GM18517 (cell line): ENCODE results near the gene TMEM184B.

ENCODE experiments used
- ATAC-seq: cut with Tn5 transposase; IDR thresholded peaks from one replicate; pipeline ENCODE4 v1.9.1; 2021; ENCODE audit warnings: mild to moderate bottlenecking, moderate library complexity; ENCODE audit not compliant: unreplicated experiment

TMEM184B gene

DNA sequence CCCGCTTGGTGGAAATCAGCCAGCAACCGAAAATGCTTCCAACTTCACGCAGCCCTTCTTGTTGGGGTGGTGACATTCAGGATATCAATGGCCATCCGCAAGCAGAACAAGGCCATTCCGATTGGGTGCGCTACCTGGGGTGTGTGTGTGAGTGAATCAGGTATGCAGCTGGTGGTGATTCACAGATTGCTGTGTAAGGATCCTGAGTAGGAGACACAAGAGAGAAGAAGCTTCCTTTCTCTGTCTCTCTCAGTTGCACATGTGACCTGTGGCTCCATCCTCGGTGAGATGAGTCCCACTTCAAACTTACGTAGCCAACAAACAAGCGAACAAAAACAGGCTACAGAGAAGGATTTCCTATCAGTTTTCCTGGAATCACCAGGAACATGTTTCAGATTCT lies 9.6 kb upstream of the TMEM184B start:
- ATAC-seq: no peak

DNA sequence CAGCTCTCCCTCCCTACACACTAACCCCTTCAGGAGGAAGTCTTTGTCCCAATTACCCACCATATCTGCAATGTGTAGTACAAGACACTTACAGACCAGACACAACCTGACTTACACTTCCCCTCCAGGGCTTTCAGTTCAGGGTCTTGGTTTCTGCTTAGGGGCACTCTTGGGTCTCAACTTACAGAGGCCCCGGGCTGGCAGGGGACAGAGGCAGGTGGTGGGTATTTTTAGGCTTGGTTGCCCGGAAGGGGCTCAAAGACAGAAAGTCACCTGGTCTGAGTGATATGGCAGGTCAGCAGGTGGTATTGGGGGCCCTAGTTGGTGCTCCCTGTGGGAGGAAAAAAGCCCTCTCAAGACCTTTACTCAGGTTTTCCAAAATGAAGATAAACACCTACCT lies 3.4 kb upstream of the TMEM184B start:
- no peak for ATAC-seq

DNA sequence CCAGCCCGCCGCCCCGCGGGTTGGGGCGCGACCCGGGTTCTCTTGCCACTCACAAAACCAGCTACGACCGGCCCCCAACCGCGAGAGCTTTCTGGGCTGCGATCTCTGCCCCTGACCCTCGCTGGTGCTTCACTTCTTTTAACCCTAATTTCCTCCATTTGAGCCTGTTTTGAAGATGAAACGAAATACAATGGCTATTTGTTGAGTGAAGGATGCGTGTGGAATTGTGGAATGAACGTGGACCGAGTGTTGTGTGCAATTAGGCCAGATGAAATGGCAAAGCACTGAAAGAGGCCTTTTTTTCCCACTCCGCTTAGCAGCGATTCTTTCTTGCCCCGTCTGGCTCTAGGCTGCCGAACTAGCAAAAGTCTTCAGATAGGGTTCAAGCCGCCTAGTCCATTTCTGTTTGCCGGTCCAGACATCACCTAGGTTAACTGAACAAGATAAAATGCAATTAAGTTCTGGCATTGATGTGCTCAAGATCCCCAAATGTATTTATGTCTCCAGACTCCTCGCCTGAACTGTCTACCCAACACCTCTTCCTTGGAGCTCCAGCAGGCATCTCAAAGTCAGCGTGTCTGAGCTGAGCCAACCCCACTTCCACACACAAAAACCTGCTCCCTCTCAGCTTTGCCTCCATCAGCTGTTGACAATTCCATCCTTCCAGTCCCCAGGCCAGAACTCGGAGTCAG lies 471 bp upstream of the TMEM184B start:
- no peak for ATAC-seq

DNA sequence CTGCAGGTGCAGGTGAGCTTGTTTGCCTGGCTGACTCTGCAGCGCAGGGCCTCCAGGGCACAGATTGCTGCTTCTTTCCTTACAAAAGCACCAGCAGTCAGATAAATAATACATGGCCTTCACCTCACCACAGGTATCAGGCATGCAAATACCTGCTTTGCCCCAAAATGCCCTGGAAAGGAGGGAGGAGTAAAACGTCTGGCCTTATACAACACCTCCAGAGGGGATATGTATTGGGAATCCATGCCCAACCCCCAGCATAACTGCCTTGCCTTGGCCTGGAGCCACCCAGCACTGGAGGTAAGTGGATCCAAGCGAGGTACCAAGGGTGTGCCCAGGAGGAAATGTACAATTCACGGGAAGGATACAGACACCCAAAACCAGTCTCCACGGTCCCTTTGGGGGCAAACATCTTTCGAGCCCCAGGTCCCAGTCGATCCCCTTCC lies 860 bp downstream of the TMEM184B start:
- no peak for ATAC-seq

DNA sequence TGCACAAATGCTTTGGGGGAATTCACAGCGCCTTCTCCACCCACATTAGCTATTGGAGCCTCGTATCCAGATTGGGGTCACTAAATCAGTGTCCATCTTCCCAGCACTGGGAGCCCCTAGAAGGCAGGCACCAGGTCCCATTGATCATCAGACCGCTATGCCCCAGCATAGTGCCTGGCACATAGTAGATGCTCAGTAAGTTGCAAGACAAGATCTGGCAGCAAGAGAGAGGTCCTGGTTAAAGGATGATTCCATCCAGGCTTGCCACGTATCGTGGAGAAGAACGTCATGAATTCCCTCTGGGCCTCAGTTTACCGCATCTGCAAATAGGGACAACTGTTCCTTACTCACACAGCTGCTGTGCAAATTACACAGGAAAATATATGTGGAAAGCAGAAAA lies 1.7 kb downstream of the TMEM184B start:
- no peak for ATAC-seq

DNA sequence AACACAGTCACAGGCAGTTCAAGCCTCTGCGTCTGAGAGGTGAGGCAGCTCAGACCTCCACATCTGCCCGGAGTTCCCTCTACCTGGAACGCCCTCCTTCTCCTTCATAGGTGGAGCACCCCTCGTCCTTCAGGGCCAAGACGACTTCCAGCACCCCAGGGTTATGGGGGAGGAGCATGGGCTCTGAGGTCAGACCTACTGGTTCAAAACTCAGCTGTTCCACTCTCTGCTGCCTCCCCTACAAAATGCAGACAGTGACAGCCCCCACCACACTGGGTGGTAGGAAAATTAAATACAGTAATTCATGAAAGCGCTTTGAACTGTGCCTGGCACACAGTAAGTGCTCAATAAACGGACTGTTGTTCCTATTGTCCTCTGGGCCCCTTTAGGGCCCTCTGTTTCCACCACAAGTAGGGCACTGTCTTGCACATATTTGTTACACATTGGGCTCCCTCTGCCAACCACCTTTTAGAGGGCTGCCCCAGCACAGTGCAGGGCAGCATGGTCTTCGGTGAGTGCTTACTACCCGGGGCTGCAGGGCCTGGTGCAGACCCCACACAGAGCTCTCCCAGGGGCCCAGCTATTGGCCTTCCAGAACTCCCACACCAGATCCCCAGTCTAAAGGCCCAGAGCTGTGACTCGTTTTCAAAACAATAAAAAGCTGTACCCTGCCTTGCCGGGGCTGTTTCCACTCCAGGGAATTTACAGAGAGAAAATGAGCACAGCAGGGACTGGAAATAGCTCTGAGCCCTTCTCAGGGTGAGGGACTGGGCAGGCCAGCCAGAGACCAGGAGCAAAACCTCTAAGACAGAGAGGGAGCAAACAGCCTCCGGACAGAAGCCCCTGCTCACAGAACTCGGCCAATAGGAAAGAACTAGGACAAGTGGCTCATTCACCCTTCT lies 2.5 kb downstream of the TMEM184B start:
- ATAC-seq: no peak

DNA sequence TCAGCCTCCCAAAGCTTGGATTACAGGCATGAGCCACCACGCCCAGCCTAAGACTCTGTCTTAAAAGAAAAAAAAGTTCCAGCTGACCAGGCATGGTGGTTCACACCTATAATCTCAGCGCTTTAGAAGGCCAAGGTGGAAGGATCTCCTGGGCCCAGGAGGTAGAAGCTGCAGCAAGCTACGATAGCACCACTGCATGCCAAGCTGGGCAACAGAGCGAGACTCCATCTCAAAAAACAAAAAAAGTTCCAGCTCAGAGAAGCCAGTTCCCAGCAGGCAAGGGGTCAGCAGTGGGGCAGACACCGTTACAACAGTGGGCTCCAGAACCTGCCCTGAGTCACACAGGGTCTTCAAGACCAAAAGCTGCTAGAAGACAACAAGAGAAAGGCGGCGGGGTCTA lies 3.3 kb downstream of the TMEM184B start:
- ATAC-seq: no peak

DNA sequence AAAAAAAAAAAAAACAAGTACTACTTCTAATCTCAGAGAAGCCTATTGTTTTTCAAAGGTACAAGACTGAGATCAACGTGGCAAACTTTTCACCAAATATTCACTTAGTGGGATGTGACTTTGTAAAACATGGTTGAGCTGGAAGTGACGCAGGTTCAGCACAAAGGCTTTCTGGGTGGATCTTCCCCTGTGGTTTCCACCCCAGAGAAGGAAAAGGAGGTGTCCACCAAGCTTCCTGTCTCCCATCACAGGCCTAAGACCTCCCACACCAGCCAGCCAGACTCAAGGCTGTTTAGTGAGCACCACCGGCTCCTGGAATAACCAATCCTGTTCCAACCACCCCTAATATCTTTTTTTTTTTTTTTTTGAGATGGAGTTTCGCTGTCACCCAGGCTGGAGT lies 5.7 kb downstream of the TMEM184B start:
- no peak for ATAC-seq

DNA sequence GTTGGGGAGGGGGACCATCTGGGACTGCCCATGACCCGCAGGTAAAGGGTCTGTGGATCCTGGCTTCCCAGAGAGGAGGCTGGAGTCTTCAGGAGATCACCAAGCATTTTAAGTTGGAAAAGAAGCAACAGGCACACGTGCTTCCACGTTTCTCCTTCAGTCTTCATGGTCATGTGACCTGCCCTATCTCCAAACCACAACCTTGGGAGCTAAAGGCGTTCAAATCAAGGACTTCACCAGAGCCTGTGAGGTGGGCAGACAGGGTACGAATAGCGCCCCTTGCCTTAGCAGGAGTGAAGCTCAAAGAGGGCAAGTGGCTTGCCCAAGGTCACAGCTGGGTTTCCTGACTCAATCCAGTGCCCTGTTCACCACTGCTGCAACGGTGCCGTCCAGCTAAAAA lies 6.7 kb downstream of the TMEM184B start:
- ATAC-seq: no peak

DNA sequence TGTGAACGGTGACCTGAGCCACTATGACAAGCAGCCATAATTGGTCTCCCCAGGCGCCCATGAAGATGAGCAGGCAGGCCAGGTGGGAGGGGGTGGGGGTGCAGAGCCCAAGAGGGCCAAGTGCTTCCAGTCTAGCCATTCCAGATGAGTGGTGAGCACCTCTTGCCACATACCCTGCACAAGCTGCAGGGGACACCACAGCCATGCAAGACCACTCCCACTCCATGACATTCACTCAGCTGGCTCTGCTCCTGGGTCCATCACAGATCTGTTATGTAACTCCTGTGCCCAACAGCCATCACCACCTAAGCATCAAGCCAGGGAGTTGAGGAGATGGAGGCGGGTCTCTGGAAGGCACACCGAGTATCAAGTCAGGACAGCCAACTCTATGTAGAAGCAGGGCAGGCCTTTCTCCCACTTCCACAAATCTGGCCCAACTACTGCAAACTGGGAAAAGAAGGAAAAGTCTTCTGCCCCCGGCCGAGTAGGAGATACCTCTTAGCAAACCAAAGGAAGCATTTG lies 8.4 kb downstream of the TMEM184B start:
- no peak for ATAC-seq

DNA sequence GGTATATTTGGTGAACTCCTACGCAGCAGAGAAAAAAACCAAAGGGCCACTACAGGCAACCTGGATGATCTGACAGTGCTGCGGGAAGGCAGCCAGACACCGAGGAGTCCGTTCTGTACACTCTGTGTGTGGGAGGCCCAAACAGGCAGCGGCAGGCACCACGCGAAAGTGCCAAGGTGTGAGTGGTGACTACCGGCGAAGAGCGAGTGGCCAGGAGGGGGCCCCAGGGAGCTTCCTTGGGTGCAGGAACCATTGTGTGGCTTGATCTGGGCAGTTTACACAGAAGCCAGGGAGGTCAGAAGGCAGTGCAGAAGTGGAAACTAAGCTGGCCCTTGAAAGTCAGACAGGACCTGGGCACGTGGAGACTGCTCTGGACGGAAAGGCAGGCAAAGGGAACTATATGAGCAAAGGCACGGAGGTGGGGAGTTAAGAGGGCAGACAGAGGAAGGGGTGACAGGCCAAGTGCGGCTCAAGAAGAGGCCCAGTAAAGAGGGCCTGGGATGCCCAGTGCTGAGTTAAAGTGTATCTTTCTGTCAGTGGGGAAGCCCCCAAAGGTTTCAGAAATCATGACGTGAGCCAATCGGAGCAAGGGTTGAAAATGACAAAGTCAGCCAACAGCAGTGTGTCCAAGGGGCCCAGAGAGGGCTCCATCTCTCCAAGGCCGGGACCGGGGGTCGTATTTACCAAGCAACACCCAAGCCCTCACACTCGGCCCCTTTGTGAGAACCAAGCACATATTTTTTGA lies 10.6 kb downstream of the TMEM184B start:
- ATAC-seq: no peak

DNA sequence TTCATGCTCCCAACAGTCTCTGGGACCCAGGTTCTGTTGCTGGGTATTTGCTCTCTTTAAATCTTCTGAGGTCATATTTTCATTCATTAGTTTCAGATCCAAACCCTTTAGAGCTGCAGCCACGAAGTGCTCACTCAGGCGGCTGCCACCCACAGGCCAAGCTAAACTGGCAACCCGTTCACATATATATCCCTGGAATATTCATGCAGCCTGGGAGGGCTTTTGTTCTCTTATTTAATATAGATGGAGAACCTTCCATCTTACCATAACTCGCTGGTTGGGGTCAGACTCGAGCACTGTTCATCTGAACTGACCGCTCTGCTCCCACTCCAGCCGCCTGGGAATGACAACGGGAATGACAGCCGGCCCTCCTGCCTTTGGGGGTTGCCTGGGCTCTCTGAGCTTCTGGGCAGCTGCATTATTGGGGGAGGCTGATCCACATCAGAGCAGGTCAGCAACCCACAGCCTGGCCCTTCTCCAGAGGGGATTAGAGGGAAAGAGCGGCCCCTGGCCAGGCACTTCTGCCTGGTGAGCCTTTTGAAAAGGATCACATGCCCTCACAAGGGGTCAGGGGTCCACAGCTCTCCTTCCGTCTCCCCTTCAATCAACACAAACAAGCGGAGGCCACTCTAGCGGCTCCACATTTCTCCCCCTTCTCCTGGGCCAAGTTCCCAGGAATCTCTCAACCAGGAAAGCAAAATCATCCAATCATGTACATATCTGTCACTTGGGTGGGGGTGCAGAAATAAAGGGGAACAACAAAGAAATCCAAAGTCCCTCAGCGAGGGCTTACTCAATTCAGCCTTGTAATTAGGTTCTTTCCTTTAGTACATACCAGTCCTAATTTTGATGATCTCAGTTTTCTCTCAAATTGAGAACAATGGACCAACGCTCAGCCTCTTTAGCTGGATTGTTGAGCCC lies 11.8 kb downstream of the TMEM184B start:
- ATAC-seq: peak; percentile 20

DNA sequence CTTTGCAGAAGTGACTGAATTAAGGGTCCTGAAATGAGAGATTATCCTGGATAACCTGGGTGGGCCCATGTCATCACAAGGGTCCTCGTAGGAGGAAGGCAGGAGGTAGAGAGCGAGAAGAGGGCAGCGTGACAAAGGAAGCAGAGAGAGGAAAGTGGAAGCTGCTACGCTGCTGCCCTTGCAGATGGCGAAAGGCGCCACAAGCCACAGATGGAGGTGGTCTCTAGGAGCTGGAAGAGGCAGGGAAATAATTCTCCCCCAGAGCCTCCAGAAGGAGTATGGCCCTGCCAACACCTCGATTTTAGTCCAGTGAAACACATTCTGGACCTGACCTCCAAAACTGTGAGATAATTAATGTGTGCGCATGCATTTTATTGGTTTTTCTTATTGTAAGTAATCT lies 13.4 kb downstream of the TMEM184B start:
- no peak for ATAC-seq

DNA sequence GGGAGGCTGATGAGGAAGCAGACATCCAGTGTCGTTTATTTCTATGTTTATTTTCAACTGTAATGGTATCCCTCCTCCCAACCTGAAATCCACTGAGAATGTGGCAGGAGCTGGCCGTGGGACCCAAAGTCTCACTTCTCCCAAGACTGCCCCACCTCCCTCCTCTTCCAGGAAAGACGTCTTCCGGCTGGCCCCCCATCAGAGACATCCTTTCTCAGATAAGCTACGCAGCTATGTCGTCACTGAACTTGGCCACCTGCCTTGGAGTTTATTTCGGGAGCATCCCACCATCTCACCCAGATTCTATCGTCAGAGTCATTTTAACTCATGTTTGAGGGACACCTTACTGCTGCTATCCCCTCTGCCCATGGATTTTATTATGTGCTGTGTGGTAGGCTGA lies 13.9 kb downstream of the TMEM184B start:
- no peak for ATAC-seq

DNA sequence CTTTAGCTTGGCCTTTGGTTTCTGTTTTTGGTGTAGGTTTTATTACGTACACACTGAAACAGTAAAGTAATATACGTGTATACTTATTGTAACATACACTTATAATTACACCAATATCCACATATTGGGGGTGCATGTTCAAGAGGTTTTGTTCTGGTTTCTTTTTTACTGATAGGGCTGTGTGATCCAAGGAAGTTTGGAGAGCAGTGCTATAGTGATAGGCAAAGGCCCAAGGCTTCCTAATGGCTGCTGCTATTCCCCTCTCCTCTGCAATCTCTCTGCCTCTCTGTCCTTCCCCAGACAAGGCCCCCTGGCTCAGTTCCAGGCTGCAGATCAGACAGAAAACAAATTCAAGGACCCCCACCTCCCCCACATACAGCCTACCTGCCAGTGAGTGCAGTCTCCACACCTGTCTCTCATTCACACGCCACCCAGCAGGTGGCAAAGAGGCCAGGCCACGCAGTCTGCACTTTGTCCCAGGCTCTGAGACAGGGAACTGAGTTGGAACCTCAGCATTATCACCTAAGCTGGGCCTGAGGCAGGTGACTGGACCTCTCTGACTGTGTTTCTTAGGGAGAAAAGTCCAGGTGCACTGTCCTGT lies 15.1 kb downstream of the TMEM184B start:
- no peak for ATAC-seq

DNA sequence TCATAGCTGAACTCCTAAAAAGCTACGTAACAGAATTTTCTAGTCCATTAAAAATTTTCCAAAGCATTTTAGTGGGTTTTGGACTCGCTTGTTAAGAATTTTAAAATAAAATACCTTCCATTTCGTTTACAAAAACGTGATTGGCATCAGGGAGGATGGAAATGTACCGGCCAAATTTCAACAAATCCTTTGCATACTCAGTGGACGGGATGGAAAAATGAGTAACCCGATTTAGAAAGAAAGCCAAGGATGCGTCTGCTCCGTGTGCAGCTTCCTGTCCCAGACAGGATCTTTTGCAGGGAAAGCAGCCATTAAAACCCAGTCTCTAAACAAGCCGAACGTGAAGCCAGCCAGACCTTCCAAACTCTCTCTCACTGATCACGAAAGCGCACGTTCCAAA lies 15.6 kb downstream of the TMEM184B start:
- ATAC-seq: no peak

DNA sequence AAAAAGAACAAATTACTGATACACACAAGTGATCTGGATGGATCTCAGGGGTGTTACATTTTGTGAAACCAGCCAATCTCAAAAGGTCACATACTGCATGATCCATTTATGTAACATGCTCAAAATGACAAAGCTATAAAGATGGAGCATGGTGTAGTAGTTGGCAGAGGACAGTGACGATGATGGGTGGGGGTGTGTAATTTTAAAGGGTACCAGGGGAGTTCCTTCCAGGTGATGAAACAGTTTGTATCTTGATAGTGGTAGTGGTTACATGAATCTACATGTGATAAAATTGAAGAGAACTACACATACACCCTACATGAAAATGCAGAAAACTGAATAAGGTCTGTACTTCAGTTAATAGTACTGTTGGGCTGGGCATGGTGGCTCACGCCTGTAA lies 17.1 kb downstream of the TMEM184B start:
- ATAC-seq: no peak

DNA sequence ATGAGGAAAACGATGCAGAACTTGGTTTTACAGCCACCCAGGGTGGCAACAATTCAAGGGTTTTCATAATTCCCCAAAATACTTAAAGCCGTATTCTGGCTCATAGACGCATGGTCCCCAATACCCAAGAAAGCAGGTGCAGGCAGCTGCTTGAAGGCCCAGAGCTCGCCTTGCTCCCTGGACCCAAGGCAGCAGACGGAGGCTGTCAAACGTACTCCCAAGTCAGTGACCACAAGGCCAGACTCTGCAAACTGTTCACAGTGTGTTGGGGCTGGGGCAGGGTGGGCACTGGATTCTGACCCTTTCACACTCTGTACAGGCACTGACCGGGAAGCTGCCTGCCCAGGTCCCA lies 21.5 kb downstream of the TMEM184B start:
- no peak for ATAC-seq

DNA sequence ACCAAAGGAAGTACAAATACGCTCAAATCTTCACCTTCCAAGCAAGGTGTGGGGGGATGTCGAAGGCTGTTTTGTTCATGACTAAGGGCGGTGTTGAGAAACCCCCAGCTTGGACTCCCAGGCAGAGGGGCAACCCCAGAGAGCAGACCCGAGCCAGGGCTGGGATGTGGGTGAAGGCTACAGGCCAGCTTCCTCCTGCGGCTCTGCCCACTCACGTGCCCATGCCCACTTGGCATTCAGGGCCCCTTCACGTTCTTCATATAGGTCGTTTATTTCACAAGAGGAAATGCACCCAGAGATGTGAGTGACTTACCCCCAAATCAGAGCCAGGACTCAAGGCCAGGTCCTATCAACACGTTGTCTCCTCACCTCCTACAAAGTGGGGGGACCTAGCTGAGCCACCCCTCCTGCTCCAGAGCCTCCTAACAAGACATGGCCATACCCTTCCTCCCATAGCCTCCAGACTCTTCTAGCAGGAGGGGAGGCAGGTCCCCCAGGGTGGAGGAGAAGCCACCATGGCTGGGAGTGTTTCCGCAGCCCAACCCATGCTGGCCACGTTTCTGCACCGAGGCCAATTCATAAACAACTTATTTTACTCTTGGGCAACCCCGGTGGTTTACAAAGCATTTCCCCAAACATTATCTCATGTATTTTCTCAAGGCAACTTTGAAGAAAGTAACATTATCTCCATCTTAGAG lies 22.0 kb downstream of the TMEM184B start:
- no peak for ATAC-seq
